Trophoblast cell (in vitro differentiated cells and primary cell): ENCODE measurements around the gene ZNF223.

Experiments used
- DNase-seq, 2 donors: peaks; one replicate each; pipeline ENCODE4 v3.0.0-alpha.2; 2016
- H2AFZ ChIP-seq: 2 replicates; pipeline ENCODE4 v1.6.1; 2013; ENCODE audit warnings: low read length, moderate library complexity, mild to moderate bottlenecking; ENCODE audit not compliant: insufficient read depth, poor library complexity
- H2AK5ac ChIP-seq: 2 replicates; pipeline ENCODE4 v1.6.1; 2013; ENCODE audit warnings: mild to moderate bottlenecking, low read length
- H2BK120ac ChIP-seq: 2 replicates; pipeline ENCODE4 v1.6.1; 2013; ENCODE audit warnings: low read length, mild to moderate bottlenecking, moderate library complexity; ENCODE audit not compliant: insufficient read depth, poor library complexity
- H2BK12ac ChIP-seq: 2 replicates; pipeline ENCODE4 v1.6.1; 2013; ENCODE audit warnings: mild to moderate bottlenecking, low read length, moderate library complexity
- H2BK5ac ChIP-seq: 2 replicates; pipeline ENCODE4 v1.6.1; 2013; ENCODE audit warnings: low read length, low read depth, moderate library complexity, mild to moderate bottlenecking; ENCODE audit not compliant: poor library complexity
- H3K14ac ChIP-seq: 2 replicates; pipeline ENCODE4 v1.6.1; 2013; ENCODE audit warnings: mild to moderate bottlenecking, low read length
- H3K18ac ChIP-seq: 2 replicates; pipeline ENCODE4 v1.6.1; 2013; ENCODE audit warnings: mild to moderate bottlenecking, low read length
- H3K23ac ChIP-seq: 2 replicates; pipeline ENCODE4 v1.6.1; 2013; ENCODE audit warnings: low read length
- H3K27ac ChIP-seq: 2 replicates; pipeline ENCODE4 v1.5.1; 2013; ENCODE audit warnings: low read depth, mild to moderate bottlenecking, inconsistent platforms, low read length, moderate library complexity
- H3K27me3 ChIP-seq: 2 replicates; pipeline ENCODE4 v1.6.1; 2013; ENCODE audit warnings: inconsistent platforms, mild to moderate bottlenecking, low read length, moderate library complexity; ENCODE audit not compliant: insufficient read depth
- H3K36me3 ChIP-seq, 2 experiments: 1 replicate in 1 of 2; 2 replicates in 1 of 2; pipeline ENCODE4 v1.6.1; 2013; ENCODE audit warnings: low read length in 2 of 2, mild to moderate bottlenecking in 2 of 2, moderate library complexity in 1 of 2; ENCODE audit not compliant: insufficient read depth in 2 of 2, control insufficient read depth in 1 of 2
- H3K4ac ChIP-seq: 2 replicates; pipeline ENCODE4 v1.6.1; 2013; ENCODE audit warnings: low read depth, mild to moderate bottlenecking, low read length, moderate library complexity
- H3K4me1 ChIP-seq, 2 experiments: 1 replicate in 1 of 2; 2 replicates in 1 of 2; pipeline ENCODE4 v1.6.1; 2013; ENCODE audit warnings: low read length in 2 of 2, mild to moderate bottlenecking in 2 of 2, moderate library complexity in 1 of 2; ENCODE audit not compliant: insufficient read depth in 2 of 2, control insufficient read depth in 1 of 2
- H3K4me2 ChIP-seq: 2 replicates; pipeline ENCODE4 v1.6.1; 2013; ENCODE audit warnings: inconsistent platforms, mild to moderate bottlenecking, low read length, moderate library complexity
- H3K4me3 ChIP-seq: 2 replicates; pipeline ENCODE4 v1.5.1; 2013; ENCODE audit warnings: mild to moderate bottlenecking, low read depth, low read length, inconsistent platforms
- H3K79me1 ChIP-seq: one replicate; pipeline ENCODE4 v1.6.1; 2013; ENCODE audit warnings: low read length
- H3K79me2 ChIP-seq: 2 replicates; pipeline ENCODE4 v1.6.1; 2013; ENCODE audit warnings: low read length, mild to moderate bottlenecking; ENCODE audit not compliant: control insufficient read depth, insufficient read depth, poor library complexity
- H3K9ac ChIP-seq: 2 replicates; pipeline ENCODE4 v1.6.1; 2013; ENCODE audit warnings: mild to moderate bottlenecking, low read length
- H3K9me3 ChIP-seq: 2 replicates; pipeline ENCODE4 v1.6.1; 2013; ENCODE audit warnings: low read depth, mild to moderate bottlenecking, control low read depth, inconsistent platforms, low read length; ENCODE audit not compliant: insufficient read depth
- H4K12ac ChIP-seq: 2 replicates; pipeline ENCODE4 v1.6.1; 2013; ENCODE audit warnings: low read depth, mild to moderate bottlenecking, low read length, moderate library complexity
- H4K8ac ChIP-seq: 2 replicates; pipeline ENCODE4 v1.6.1; 2013; ENCODE audit warnings: low read depth, mild to moderate bottlenecking, low read length, moderate library complexity
- H4K91ac ChIP-seq: one replicate; pipeline ENCODE4 v1.6.1; 2013; ENCODE audit warnings: low read depth, mild to moderate bottlenecking, low read length, moderate library complexity
- WGBS: extraction: QIAGEN DNeasy Blood & Tissue Kit; methylation state at CpG from one replicate; pipeline ENCODE4 v1.1.7; 2013; ENCODE audit warnings: missing lambda C conversion rate; ENCODE audit not compliant: insufficient read length, insufficient coverage; ENCODE audit errors: extremely low coverage; 5-methylcytosine and 5-hydroxymethylcytosine counted together

Gene ZNF223

DNA sequence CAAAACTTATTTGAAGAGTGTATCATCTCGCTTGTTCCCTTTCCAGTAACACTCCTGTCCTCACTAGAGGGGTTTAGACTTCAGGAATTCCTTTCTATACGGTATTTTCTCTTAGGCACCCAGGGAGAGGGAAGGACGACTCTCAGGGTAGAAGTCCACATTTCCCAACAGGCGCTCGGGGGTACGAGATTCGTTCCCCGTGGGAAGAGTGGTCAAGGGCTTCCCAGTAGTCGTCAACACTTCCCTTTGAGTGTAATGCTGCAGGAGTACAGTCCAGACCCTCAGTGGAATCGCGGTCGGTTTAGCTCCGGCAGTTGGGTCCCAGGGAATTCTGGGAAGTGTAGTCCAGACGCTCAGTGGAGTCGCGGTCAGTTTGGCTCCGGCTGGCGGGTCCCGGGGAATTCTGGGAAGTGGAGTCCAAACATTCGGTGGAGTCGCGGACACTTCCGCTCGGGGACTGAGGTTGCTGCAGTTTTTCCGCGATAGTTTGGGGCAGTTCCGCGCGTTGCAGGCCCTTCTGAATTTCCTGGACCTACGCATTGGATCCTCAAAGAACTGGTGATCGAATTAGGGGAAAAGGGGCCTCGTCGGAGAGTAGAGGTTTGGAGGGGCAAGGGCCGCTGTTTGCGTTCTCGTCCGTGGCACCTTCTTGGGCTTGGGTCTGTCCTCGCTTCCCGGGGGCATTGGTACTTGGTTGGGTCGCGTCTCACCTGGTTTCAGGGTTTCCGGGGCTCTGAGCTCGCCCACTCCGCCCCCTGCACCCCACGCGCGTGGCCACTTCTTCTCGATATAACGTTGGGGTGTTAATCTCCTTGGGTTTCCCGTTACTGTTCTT, 42.3 kb downstream of the ZNF223 start, which contains the start of gene ZNF224:
TSS of gene ZNF224 (plus strand) at position 431 of the 835 bp plus-strand sequence. CDS start 3,513 bp downstream, outside the sequence.
- Histone ChIP-seq H3K27ac (peak within 1 kb of the TSS; percentile 28), H4K91ac (peak within 1 kb of the TSS; percentile 23), H3K79me1 (no peaks in the 10 kb centered on the region)

DNA sequence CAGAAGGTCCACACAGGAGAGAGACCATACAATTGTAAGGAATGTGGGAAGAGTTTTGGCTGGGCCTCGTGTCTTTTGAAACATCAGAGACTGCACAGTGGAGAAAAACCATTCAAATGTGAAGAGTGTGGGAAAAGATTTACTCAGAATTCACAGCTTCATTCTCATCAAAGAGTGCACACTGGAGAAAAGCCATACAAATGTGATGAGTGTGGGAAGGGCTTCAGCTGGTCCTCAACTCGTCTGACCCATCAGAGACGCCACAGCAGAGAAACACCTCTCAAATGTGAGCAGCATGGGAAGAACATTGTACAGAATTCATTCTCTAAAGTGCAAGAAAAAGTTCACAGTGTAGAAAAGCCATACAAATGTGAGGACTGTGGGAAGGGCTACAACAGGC, 55.9 kb downstream of the ZNF223 start:
- H3K36me3 ChIP-seq: peaks cover 8 to 28% of the 10 kb centered on the region in 2 experiments
- H3K23ac ChIP-seq: no peak overlapping the region
- DNase-seq: no peak
- no peak overlapping the region for H2BK120ac ChIP-seq
- peaks cover 3% of the 10 kb centered on the region for H3K9me3 ChIP-seq
- no CpG with 5 or more reads among the region's 3 CpGs for WGBS
- no peak overlapping the region for H3K27ac ChIP-seq
- H3K9ac ChIP-seq: no peak overlapping the region
- H3K4me3 ChIP-seq: no peak overlapping the region
- H4K8ac ChIP-seq: no peak overlapping the region
- no peak overlapping the region for H3K4me2 ChIP-seq
- H3K79me2 ChIP-seq: no peaks in the 10 kb centered on the region
- H3K27me3 ChIP-seq: no peaks in the 10 kb centered on the region
- H4K91ac ChIP-seq: no peak overlapping the region
- no peak overlapping the region for H3K14ac ChIP-seq
- H3K4me1 ChIP-seq: no peaks in the 10 kb centered on the region
- H3K18ac ChIP-seq: no peak overlapping the region
- no peak overlapping the region for H3K4ac ChIP-seq
- H2AK5ac ChIP-seq: no peak overlapping the region
- no peak overlapping the region for H2AFZ ChIP-seq
- H2BK5ac ChIP-seq: no peak overlapping the region
- no peak overlapping the region for H4K12ac ChIP-seq
- H2BK12ac ChIP-seq: no peak overlapping the region
- H3K79me1 ChIP-seq: no peaks in the 10 kb centered on the region

More for the DNA sequence above, 42.3 kb downstream of the ZNF223 start, which contains the start of gene ZNF224:
- no CpG with 5 or more reads among the region's 50 CpGs for WGBS
- peak within 1 kb of the TSS; percentile 100 for H3K4me2 ChIP-seq
- no peak within 1 kb of the TSS for H2AK5ac ChIP-seq
- H2BK120ac ChIP-seq: peak within 1 kb of the TSS; percentile 8
- peak within 1 kb of the TSS; percentile 18 for H2BK5ac ChIP-seq
- peaks cover 5% of the 10 kb centered on the region for H3K79me2 ChIP-seq
- peak within 1 kb of the TSS; percentile 84 for H2AFZ ChIP-seq
- peak within 1 kb of the TSS; percentile 76 for H4K8ac ChIP-seq
- no peaks in the 10 kb centered on the region for H3K4me1 ChIP-seq
- H3K36me3 ChIP-seq: peaks cover 3 to 4% of the 10 kb centered on the region in 2 experiments
- H3K9me3 ChIP-seq: no peaks in the 10 kb centered on the region
- peak within 1 kb of the TSS; percentile 97 for H3K9ac ChIP-seq
- DNase-seq: peak; percentile 90 to 95
- H3K18ac ChIP-seq: peak within 1 kb of the TSS; percentile 48
- peak within 1 kb of the TSS; percentile 92 for H3K4me3 ChIP-seq
- H2BK12ac ChIP-seq: no peak within 1 kb of the TSS
- H3K23ac ChIP-seq: no peak within 1 kb of the TSS
- peak within 1 kb of the TSS; percentile 18 for H3K4ac ChIP-seq
- no peaks in the 10 kb centered on the region for H3K27me3 ChIP-seq
- peak within 1 kb of the TSS; percentile 29 for H4K12ac ChIP-seq
- peak within 1 kb of the TSS; percentile 62 for H3K14ac ChIP-seq

DNA sequence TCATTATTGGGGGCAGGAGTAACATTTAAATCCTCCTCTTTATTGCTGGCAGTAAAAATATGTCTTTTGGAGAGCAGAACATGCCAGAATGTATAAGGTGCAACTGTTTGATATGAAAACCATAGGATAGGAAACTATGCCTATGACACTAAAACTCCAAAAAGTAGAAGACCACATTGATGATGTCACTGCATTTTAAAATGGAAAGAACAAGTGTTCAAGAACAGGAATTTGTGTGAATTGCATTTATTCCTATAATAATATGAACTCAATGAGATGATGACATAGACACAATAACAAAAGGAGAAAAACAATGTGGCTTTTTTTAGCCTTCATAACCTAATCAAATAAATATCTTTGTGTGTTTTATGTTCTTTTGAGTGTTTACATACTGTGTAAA, 57.6 kb downstream of the ZNF223 start:
- no peak overlapping the region for H2AFZ ChIP-seq
- peaks cover 5 to 23% of the 10 kb centered on the region in 2 experiments for H3K36me3 ChIP-seq
- no peak overlapping the region for H4K8ac ChIP-seq
- no peak for DNase-seq
- H3K18ac ChIP-seq: no peak overlapping the region
- H3K4me2 ChIP-seq: no peak overlapping the region
- H3K79me2 ChIP-seq: peaks cover 2% of the 10 kb centered on the region
- H2BK120ac ChIP-seq: no peak overlapping the region
- H3K79me1 ChIP-seq: peaks cover 3% of the 10 kb centered on the region
- H2BK5ac ChIP-seq: no peak overlapping the region
- no peak overlapping the region for H3K14ac ChIP-seq
- peaks cover 0 to 2% of the 10 kb centered on the region in 2 experiments for H3K4me1 ChIP-seq
- no peak overlapping the region for H2AK5ac ChIP-seq
- H3K4me3 ChIP-seq: no peak overlapping the region
- H4K12ac ChIP-seq: no peak overlapping the region
- H3K23ac ChIP-seq: no peak overlapping the region
- peaks cover 3% of the 10 kb centered on the region for H3K9me3 ChIP-seq
- no peak overlapping the region for H3K4ac ChIP-seq
- H4K91ac ChIP-seq: no peak overlapping the region
- no peak overlapping the region for H3K9ac ChIP-seq
- no peaks in the 10 kb centered on the region for H3K27me3 ChIP-seq
- no peak overlapping the region for H2BK12ac ChIP-seq
- H3K27ac ChIP-seq: no peak overlapping the region

GRCh38 chr19:44111910-44112463, 60.2 kb downstream of the ZNF223 start:
- peak in 1 of 2 donors; percentile 8 for DNase-seq
- Histone ChIP-seq H3K36me3 (peaks cover 4 to 16% of the 10 kb centered on the region in 2 experiments), H3K79me2 (peaks cover 2% of the 10 kb centered on the region), H3K9ac (no peak overlapping the region), H3K4ac (no peak overlapping the region), H2AK5ac (no peak overlapping the region), H3K79me1 (peaks cover 3% of the 10 kb centered on the region), H3K4me3 (no peak overlapping the region), H3K27me3 (no peaks in the 10 kb centered on the region), H3K27ac (peak overlapping the region; percentile 27), H3K14ac (no peak overlapping the region), H4K91ac (no peak overlapping the region), H2BK12ac (no peak overlapping the region), H2BK120ac (no peak overlapping the region), H4K12ac (no peak overlapping the region), H3K23ac (no peak overlapping the region), H2AFZ (no peak overlapping the region), H3K18ac (no peak overlapping the region), H3K4me2 (peak overlapping the region; percentile 74), H4K8ac (no peak overlapping the region), H3K9me3 (peaks cover 3% of the 10 kb centered on the region), H3K4me1 (peaks cover 0 to 2% of the 10 kb centered on the region in 2 experiments), H2BK5ac (no peak overlapping the region)
- WGBS: no CpG with 5 or more reads among the region's 17 CpGs
